ENCODE results near the gene TGM3. TPM values are rescaled to one million over a fixed set of nuclear protein-coding genes. Genes with fewer than 3 reads are reported as not detected.

TGM3 gene
- total RNA-seq, 1 donor: not detected

DNA sequence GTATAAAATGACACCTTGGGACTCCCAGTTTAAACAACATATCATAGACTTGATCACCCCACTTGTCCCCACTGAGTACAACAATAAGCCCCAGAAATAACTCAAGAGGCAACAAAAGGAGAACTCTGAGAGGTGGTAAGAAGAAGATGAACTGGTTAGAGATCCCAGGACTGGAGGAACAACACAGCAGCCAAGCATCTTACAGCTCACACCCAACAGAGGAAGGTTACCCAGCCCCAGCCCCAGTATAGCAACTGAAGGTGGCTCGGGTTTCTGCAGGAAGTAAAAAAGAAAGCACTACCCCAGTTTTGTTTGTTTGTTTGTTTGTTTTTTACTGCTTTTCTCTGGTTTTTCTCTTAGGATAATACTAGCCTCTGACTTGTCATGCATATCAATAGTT lies 67.8 kb downstream of the TGM3 start:
- H3K4me3 ChIP-seq (ENCODE audit: low read depth, low read length): no peak overlapping the region
- no peak for DNase-seq (ENCODE audit: low read depth)
- TF ChIP-seq, protein P1, sequence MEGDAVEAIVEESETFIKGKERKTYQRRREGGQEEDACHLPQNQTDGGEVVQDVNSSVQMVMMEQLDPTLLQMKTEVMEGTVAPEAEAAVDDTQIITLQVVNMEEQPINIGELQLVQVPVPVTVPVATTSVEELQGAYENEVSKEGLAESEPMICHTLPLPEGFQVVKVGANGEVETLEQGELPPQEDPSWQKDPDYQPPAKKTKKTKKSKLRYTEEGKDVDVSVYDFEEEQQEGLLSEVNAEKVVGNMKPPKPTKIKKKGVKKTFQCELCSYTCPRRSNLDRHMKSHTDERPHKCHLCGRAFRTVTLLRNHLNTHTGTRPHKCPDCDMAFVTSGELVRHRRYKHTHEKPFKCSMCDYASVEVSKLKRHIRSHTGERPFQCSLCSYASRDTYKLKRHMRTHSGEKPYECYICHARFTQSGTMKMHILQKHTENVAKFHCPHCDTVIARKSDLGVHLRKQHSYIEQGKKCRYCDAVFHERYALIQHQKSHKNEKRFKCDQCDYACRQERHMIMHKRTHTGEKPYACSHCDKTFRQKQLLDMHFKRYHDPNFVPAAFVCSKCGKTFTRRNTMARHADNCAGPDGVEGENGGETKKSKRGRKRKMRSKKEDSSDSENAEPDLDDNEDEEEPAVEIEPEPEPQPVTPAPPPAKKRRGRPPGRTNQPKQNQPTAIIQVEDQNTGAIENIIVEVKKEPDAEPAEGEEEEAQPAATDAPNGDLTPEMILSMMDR (IDR thresholded peaks at IDR 0.05; ENCODE audit: insufficient read depth, low read depth, low read length): no peak

DNA sequence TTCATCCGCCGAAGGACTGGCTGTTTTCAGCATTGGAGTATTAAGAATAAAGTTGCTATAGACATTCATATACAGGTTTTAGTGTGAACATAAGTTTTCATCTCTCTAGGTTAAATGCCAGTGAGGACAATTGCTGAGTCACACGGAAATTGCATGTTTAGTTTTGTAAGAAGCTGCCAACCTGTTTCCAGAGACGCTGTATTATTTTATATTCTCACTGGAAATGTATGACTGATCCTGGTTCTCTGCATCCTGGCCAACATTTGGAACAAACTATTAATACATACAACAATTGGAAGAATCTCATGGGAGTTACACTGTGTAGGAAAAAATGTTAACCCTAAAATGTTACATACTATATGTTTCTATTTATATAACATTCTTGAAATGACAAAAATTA lies 68.2 kb downstream of the TGM3 start:
- no peak for DNase-seq (ENCODE audit: low read depth)
- TF ChIP-seq, protein P1 (IDR thresholded peaks at IDR 0.05; ENCODE audit: insufficient read depth, low read depth, low read length): no peak
- no peak overlapping the region for H3K4me3 ChIP-seq (ENCODE audit: low read depth, low read length)

DNA sequence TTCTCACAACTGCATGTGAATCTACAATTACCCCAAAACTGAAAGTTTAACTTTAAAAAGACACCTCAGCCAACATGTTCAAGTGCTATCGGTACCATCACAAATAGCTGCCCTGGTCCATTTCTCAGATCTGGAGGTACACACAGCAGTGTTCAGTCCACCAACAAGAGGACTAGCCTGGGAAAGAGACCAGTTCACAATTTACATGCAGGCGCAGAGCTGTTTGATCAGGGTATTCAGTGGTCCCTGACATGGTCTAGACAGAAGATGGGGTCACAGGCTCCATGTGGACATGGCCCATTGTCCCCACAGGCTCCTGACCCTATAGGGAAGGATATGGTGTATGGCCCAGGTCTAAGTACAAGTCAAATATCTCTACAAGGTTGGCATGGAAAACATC lies 69.3 kb downstream of the TGM3 start:
- TF ChIP-seq, protein P1 (IDR thresholded peaks at IDR 0.05; ENCODE audit: insufficient read depth, low read depth, low read length): no peak
- no peak for DNase-seq (ENCODE audit: low read depth)
- no peak overlapping the region for H3K4me3 ChIP-seq (ENCODE audit: low read depth, low read length)

GRCh38 chr20:2365666-2366065 lies 69.9 kb downstream of the TGM3 start:
- DNase-seq (ENCODE audit: low read depth): no peak
- TF ChIP-seq, protein P1 (IDR thresholded peaks at IDR 0.05; ENCODE audit: insufficient read depth, low read depth, low read length): no peak
- no peak overlapping the region for H3K4me3 ChIP-seq (ENCODE audit: low read depth, low read length)

DNA sequence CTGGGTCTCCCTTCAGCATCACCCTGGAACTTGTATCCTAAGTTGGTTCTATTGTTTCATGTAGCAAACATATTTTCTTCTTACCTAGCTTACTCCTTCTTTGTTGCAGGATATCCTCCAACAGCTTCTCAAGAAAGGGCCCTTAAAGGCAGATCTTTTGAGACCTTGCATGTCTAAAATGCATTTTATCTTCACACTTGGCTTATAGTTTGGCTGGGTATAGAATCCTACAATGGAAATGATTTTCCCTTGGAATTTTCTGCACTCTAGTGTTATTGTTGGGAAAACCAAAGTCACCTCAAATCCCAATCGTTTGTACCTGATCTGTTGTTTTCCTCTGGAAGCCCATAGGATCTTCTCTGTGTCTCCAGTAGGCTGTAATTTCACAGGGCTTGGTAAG lies 72.8 kb downstream of the TGM3 start:
- no peak overlapping the region for H3K4me3 ChIP-seq (ENCODE audit: low read depth, low read length)
- no peak for DNase-seq (ENCODE audit: low read depth)
- TF ChIP-seq, protein P1 (IDR thresholded peaks at IDR 0.05; ENCODE audit: insufficient read depth, low read depth, low read length): no peak

DNA sequence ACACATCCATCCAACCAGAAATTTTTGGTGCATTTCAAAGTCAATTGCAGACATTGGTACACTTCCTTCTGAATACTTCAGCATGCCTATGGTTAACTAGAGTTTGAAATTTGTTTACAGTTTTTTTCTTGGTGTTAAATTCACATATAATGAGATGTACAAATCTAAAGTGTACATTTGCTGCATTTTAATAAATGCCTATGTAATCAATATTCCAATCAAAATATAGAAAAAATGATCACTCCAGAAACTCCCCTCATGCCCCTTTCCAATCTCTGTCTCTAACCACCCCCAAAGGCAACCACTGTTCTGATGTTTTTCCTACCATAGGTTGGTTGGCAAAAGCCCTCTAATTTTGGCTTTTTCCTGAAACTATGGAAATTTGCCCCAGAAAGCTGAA lies 77.3 kb downstream of the TGM3 start:
- H3K4me3 ChIP-seq (ENCODE audit: low read depth, low read length): no peak overlapping the region
- TF ChIP-seq, protein P1 (IDR thresholded peaks at IDR 0.05; ENCODE audit: insufficient read depth, low read depth, low read length): no peak
- DNase-seq (ENCODE audit: low read depth): no peak

GRCh38 chr20:2374346-2375125 lies 78.7 kb downstream of the TGM3 start:
- no peak for DNase-seq (ENCODE audit: low read depth)
- no peak overlapping the region for H3K4me3 ChIP-seq (ENCODE audit: low read depth, low read length)
- TF ChIP-seq, protein P1 (IDR thresholded peaks at IDR 0.05; ENCODE audit: insufficient read depth, low read depth, low read length): no peak
